HG03280 (cell line): ENCODE results near the gene SPACA6.
"Not testable (repeated sequence)": the region's sequence is repeated elsewhere in the genome, so short reads cannot be mapped to it uniquely, and the experiment has no call there.

ENCODE experiments used
- ATAC-seq: cut with Tn5 transposase; IDR thresholded peaks from one replicate; pipeline ENCODE4 v1.9.1; 2021; ENCODE audit warnings: mild to moderate bottlenecking, moderate library complexity; ENCODE audit not compliant: unreplicated experiment

SPACA6 gene

DNA sequence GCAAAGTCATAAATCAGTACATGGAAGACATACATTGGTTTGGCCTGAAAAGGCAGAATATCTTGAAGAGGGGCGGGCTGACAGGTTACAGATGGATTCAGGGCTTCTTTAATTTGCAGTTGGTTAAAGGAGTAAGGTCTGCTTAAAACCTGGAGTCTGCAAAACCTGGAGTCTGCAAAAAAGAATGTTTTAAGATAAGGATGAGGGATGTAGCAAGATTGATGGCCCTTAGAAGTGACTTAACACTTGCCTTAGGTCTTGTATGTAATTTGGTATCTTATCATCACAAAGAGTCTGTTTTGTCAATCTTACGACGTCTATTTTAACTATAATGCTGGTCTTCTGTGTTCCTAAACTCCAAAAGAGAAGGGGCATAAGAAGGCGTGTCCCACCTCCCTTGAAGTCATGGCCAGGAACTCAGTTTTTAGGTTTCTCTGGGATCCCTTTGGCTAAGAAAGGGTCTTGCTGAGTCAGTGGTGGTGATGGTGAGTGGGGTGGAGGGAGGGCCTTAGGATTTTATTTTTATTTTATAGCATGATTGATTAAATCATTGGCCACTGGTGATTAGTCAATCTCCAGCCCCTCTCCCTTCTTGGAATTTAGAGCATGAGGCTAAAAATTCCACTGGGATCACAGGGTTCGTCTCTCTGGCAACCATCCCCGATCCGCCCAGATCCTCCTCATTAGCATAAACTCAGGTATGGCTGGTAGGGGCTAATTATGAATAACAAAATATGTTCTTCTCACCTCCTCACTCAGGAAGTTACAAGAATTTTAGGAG lies 40.8 kb downstream of the SPACA6 start:
- no peak for ATAC-seq

DNA sequence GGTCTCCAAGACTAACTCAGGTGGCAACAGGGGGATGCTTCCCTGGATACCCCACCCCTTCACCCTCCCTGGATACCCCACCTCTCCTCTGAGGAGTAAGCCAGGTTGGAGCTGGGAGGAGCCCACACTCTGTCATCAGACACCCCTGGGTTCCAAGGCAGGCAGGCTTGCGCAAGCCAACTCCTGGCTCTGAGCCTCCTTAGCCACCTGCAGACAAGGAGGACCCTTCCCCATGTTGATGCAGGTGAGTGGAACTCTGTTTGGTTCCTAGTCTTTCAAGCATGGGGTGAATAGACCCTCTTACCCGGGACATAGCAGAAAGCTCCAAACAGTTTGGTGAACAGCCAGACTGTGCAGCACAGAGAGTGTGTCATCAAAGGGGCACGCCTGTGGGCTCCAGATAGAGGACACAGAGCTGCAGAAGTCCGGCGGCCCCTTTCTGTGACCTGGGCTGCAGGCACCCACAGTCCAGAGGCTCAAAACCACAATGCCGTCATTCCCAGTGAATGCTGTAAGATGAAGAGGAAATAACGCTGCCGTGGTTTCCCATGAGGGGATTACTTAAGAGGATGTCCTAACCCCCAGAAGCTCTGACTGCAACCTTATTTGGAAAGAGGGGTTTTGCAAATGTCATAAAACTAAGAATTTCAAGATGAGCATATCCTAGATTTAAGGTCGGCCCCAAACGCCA lies 42.8 kb downstream of the SPACA6 start:
- ATAC-seq: no peak

DNA sequence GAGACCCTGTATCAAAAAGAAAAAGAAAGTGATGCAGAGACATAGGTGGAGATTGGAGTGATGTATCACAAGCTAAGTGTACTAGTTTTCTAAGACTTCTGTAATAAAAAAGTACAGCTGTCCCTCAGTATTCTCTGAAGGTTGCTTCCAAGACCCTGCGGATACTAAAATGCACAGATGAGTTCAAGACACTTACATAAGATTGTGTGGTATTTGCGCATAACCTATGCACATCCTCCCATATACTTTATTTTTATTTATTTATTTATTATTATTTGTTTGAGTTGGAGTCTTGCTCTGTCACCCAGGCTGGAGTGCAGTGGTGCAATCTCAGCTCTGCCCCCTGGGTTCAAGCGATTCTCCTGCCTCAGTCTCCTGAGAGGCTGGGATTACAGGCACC lies 44.3 kb downstream of the SPACA6 start:
- ATAC-seq: no peak

DNA sequence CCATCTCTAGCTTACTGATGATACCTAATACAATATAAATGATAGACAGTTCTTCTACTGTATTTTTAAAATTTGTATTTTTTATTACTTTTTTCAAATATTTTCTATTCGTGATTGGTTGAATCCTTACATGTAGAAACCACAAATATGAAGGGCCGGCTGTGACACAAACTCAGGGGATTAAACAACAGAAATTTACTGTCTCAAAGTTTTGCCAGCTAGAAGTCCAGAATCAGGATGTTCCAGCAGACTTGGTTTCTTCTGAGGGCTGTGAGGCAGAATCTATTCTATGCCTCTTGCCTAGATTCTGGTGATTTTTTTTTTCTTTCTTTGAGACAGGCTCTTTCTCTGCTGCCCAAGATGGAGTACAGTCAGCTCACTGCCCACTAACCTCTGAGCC lies 44.8 kb downstream of the SPACA6 start:
- no peak for ATAC-seq

DNA sequence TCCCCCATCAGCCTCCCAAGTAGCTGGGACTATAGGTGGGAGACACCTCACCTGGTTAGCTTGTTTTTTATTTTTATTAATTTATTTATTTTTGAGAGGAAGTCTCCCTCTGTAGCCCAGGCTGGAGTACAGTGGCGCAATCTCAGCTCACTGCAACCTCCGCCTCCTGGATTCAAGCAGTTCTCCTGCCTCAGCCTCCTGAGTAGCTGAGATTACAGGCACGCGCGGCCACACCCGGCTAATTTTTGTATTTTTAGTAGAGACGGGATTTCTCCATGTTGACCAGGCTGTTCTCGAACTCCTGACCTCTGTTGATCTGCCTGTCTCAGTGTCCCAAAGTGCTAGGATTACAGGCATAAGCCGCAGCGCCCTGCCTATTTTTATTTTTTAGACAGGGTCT lies 45.4 kb downstream of the SPACA6 start:
- ATAC-seq: not testable (repeated sequence)

DNA sequence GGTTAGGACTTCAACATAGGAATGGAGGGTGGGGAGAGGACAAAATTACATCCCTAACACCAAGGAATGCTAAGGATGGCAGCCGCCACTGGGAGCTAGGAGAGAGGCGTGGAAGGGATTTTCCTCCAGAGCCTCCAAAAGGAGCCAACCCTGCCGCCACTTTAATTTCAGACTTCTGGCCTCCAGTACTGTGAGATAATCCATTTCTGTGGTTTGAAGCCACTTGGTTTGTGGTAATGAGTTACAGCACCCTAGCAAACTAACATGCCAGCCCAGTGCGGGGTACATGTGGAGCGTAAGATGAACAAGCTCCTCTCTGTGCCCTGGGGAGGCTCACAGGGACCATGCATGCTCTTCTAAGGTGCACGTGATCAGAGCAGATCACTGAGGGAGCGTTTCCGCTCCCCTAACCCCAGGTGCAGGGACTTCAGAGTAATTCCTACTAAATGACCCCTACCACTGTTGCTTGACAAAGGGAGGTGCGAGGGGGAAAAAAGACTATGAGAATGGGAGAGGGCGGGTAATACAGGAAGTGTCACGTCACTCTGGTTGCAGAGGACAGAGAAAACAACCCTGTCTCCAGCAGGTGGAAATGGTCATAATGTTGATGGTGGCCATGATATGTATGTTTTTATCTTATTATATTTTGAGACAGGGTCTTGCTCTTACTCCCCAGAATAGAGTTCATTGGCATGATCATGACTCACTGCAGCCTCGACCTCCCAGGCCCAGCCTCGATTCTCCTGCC lies 46.5 kb downstream of the SPACA6 start:
- ATAC-seq: no peak

DNA sequence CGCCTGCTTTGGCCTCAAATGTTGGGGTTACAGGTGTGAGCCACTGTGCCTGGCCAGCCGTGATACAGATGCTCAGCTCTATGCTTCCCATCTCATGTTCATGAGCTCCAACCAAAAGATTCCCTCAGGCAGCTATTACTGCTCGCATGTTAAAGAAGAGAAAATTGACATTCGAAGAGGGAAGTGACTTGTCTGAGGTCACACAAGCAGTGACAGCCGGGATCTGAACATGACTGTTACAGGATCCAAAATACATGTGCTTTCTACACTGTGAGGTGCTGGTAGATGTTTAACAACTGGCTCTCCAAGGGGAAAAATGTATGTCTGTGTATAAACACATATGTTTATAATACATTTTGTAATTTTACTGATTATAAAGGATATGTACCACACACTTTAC lies 47.2 kb downstream of the SPACA6 start:
- no peak for ATAC-seq

DNA sequence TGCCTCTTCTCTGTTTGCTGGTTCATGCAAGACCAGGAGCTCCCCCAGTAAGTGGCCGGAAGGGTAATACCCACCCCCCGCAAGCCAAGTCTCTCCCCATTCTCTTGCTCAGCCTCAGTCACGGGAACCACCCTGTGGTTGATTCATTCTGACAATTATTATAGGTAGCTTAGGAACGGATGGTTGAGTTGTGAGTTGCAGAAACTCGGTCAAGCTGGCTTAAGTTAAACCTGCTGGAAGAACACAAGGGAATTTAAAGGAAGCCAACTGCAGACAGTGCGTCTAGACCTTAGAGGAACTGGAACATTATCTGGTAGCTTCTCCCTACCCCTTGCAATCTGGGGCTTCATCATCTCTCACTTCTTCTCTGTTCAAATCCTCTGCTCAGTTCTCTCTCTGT lies 49.7 kb downstream of the SPACA6 start:
- no peak for ATAC-seq

DNA sequence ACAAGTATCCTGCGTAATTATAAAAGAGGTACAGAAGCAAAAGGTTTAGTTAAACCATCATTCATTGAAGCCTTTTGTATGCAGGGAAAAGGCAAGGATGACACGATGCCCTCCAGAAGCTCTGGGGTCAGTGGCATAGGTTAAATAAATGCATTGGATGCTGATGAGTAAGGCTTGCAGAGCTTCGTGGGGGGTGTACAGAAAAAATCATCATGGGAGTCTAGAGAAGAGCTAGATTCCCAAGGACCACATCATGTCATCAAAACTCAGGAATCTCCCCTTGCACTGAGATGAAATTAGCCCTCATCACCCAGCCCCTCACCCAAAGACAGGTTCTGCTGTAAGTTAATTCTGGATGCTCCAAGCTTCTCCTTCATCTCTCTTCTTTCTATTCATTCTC lies 50.3 kb downstream of the SPACA6 start:
- ATAC-seq: no peak

DNA sequence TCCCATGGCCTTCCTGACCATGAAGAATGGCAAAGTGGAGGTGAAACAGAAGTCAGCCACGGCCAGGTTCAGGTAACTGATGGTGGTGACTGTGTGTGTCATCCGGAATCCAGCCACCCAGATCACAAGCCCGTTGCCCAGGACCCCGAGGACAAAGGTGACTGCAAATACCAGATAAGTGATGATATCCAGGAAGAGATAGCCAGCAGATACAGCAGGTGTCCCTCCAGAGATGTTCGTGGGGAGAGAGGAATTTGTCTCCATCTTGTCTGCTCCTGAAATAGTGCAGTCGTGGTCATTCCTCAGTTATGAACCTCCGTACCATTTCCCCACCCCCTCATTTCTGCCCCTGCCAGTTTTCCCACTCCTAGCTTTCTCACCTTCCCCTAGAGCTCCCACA lies 53.6 kb downstream of the SPACA6 start:
- ATAC-seq: no peak

DNA sequence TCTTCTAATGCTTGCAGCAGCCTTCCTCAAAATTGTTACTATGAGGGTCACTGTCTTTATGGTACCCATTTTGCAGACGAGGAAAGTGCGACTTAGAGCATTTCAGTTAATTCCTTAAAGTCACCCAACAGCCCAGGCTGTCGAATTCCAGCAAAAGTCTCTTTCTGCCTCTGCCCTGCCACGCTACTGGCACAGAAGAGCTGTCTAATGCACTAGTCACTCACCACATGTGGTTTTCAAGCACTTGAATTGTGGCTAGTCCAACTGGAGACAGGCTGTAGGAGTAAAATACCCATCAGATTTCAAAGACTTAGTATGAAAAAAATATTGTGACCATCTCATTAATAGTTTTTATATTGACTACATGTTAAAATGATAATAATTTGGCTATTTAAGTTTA lies 56.8 kb downstream of the SPACA6 start:
- ATAC-seq: no peak

DNA sequence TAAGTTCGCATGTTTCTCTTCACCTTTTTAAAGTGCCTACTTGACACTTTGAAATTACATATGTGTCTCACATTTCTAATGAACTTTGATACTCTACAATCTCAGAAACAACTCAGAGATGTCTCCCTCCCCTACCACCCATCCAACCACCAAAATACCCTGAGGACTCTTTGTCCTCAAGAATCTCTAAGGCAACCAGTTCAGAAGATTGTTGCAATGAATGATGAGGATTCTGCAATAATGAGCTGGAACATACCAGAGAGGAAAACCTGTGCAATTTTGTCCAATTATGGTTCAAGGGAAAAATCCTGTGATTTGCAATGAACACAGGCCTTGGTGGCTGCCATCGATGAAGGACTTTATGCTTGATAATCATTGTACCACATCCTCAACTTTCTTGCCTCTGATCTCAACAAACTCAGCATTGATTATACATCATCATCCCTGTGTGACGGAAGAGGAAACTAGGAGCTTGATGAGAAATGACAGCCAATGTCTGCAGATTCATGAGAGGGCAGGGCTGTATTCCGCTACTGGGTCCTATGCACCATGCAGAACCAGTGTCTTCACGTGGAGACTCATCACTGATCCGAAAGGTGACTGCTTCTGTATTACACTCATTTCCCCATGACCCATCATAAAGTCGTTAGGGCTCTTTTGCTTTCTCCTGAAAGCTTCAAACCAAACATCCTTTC lies 57.4 kb downstream of the SPACA6 start:
- no peak for ATAC-seq

DNA sequence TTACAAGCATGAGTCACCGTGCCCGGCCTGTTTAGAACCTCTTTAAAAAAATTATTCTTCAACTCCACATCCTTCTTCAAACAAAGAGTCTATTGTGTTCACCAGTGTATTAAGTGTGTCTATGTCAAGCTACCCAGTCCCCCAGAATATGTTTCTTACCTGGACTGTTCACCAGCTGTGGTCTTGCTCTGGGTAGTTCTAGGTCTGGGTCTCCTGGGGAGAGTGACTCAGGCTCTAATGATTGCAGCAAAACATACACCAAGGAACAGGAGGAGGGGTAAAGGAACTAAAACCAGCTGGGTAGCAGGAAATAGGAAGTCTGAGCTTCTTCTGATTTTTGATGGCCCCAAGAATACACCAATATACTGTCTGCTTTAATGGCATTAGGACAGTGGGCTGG lies 58.5 kb downstream of the SPACA6 start, which contains the start of gene FPR1:
Gene FPR1, minus strand, starts transcription at position 224 of the 400 bp plus-strand sequence. CDS start 4,884 bp downstream, outside the sequence.
- ATAC-seq: no peak

DNA sequence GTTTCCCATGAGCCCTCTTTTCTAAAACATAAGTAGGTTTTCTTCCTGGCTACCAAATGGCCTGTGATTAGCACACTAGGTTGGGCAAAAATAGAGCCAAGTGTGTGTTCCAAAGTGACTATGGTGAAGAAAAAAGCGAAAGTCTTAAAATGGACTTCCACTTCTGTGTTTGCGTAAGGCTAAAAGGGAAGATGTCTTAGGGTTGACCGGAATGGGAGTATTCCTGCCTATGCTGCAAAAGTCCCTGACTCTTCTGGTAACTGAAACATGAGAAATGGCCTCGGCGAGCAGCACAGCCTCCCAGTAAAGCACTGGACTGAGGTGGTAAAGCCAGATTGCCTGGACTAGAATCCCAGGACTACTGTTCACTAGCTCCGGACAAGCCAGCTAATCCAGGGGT lies 61.0 kb downstream of the SPACA6 start:
- no peak for ATAC-seq

DNA sequence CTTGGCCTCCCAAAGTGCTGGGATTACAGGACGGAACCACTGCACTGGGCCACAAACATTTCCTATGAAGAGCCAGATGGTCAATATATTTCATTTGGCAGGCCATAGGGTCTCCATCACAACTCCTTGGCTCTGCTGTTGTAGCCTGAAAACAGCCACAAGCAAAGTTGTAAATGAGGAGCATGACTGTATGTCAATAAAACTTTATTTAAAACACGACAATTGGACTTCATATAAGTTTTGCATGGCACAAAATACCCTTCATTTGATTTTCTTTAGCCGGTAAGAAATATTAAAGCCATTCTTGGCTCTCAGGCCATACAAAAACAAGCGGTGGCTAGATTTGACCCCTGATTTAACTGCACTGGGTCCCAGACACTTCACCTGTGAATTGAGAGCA lies 61.6 kb downstream of the SPACA6 start:
- ATAC-seq: no peak
